HCT116 (cell line): ENCODE measurements around the gene ANKRD33. TPM values are rescaled to one million over a fixed set of nuclear protein-coding genes. Genes with fewer than 3 reads are reported as not detected.

Experiments
- ATAC-seq: fragments of 200-7000 bp; cut with Tn5 transposase; 2 replicates; pipeline ENCODE4 v1.9.1; 2020; ENCODE audit warnings: mild to moderate bottlenecking, moderate library complexity
- BruUV-seq: library from RNA; stranded (reverse); fragments of 400-500 nt; replicated peaks from 2 replicates; lab custom pipeline; 2021; lab: Mats Ljungman, UMichigan
- CTCF ChIA-PET: fragments of 300-600 bp; sonication (Branson Sonifier 250); formaldehyde crosslinking; loops from one replicate; lab custom pipeline; 2021; ENCODE audit warnings: antibody characterized with exemption; lab: Charles Lee
- POLR2A ChIA-PET: fragments of 300-600, 350-600 bp; sonication (Branson Sonifier 250); formaldehyde crosslinking; loops from one replicate; lab custom pipeline; 2021; ENCODE audit warnings: antibody characterized with exemption; lab: Charles Lee
- RAD21 ChIA-PET, 2 experiments: fragments of 300-600 bp; sonication (Branson Sonifier 250); formaldehyde crosslinking; loops; one replicate each; lab custom pipeline; 2023; ENCODE audit warnings: low total read pairs in 2 of 2; ENCODE audit not compliant: uncharacterized antibody in 2 of 2, unreplicated experiment in 2 of 2, low non-redundant PET in 1 of 2; lab: Charles Lee
- DNase-seq: peaks from one replicate; pipeline ENCODE4 v3.0.0-alpha.2; 2010; ENCODE audit warnings: low read depth, low spot score
- H2AFZ ChIP-seq: fragments of 200-600 bp; shearing (Covaris generic), sonication (generic); 2 replicates; pipeline ENCODE4 v1.6.1; 2017; ENCODE audit warnings: low read depth, mixed run types, mixed read lengths, antibody characterized with exemption, low read length; ENCODE audit not compliant: poor library complexity, severe bottlenecking
- H3K27ac ChIP-seq: 2 replicates; pipeline ENCODE4 v1.5.1; 2012; ENCODE audit warnings: low read depth, low read length
- H3K27me3 ChIP-seq: fragments of 200-600 bp; sonication (generic); 2 replicates; pipeline ENCODE4 v1.6.1; 2016; ENCODE audit warnings: mixed run types, low read length, mixed read lengths; ENCODE audit not compliant: insufficient read depth
- H3K36me3 ChIP-seq, 2 experiments: fragments of 200-500 bp in 1 of 2; fragments of 200-600 bp in 1 of 2; sonication (Bioruptor generic) in 1 of 2; sonication (generic) in 1 of 2; 2 replicates each; pipeline versions ENCODE4 v1.5.1 to v1.6.1; 2014 to 2016; ENCODE audit warnings: low read length in 2 of 2, inconsistent platforms in 1 of 2, mixed read lengths in 1 of 2, mixed run types in 1 of 2; ENCODE audit not compliant: insufficient read depth in 2 of 2, control insufficient read depth in 1 of 2
- H3K4me1 ChIP-seq, 2 experiments: fragments of 200-600 bp in 1 of 2; sonication (generic) in 1 of 2; 2 replicates each; pipeline versions ENCODE4 v1.5.1 to v1.6.1; 2012 to 2017; ENCODE audit warnings: low read length in 2 of 2, inconsistent platforms in 1 of 2, mild to moderate bottlenecking in 1 of 2, mixed read lengths in 1 of 2, mixed run types in 1 of 2, moderate library complexity in 1 of 2; ENCODE audit not compliant: insufficient read depth in 2 of 2, control insufficient read depth in 1 of 2
- H3K4me2 ChIP-seq: fragments of 200-600 bp; sonication (generic); 2 replicates; pipeline ENCODE4 v1.6.1; 2017; ENCODE audit warnings: mixed run types, low read length, mixed read lengths
- H3K4me3 ChIP-seq, 2 experiments: fragments of 200-600 bp in 1 of 2; sonication (generic) in 1 of 2; replicated peaks in 1 of 2; 2 replicates each; pipeline ENCODE4 v1.5.1; 2011 to 2016; ENCODE audit warnings: low read length in 2 of 2, control low read depth in 1 of 2, low read depth in 1 of 2, mild to moderate bottlenecking in 1 of 2, mixed read lengths in 1 of 2, mixed run types in 1 of 2
- H3K79me2 ChIP-seq: fragments of 200-600 bp; sonication (generic); 2 replicates; pipeline ENCODE4 v1.6.1; 2017; ENCODE audit warnings: mild to moderate bottlenecking, mixed run types, low read length, moderate library complexity, mixed read lengths; ENCODE audit not compliant: insufficient read depth
- H3K9ac ChIP-seq: fragments of 200-600 bp; sonication (generic); 2 replicates; pipeline ENCODE4 v1.6.1; 2016; ENCODE audit warnings: low read length, mixed read lengths
- H3K9me2 ChIP-seq: fragments of 200-600 bp; sonication (generic), shearing (Covaris generic); 2 replicates; pipeline ENCODE4 v1.6.1; 2017; ENCODE audit warnings: mixed run types, mild to moderate bottlenecking, moderate library complexity; ENCODE audit not compliant: insufficient read depth
- H3K9me3 ChIP-seq, 2 experiments: fragments of 200-500 bp in 1 of 2; fragments of 200-600 bp in 1 of 2; sonication (Bioruptor generic) in 1 of 2; sonication (generic) in 1 of 2; 2 replicates each; pipeline ENCODE4 v1.6.1; 2014 to 2017; ENCODE audit warnings: low read length in 2 of 2, mixed read lengths in 2 of 2, inconsistent platforms in 1 of 2, low read depth in 1 of 2, mild to moderate bottlenecking in 1 of 2, mixed run types in 1 of 2, moderate library complexity in 1 of 2; ENCODE audit not compliant: control insufficient read depth in 1 of 2, insufficient read depth in 1 of 2
- H4K20me1 ChIP-seq: fragments of 200-600 bp; sonication (generic), shearing (Covaris generic); 2 replicates; pipeline ENCODE4 v1.6.1; 2017; ENCODE audit warnings: mixed run types, mild to moderate bottlenecking, moderate library complexity; ENCODE audit not compliant: insufficient read depth
- ATF3 ChIP-seq: IDR thresholded peaks from 2 replicates; pipeline ENCODE4 v1.6.1; 2012
- CBX3 ChIP-seq: IDR thresholded peaks from 2 replicates; pipeline ENCODE4 v1.6.1; 2012; ENCODE audit warnings: low read depth
- CEBPB ChIP-seq: IDR thresholded peaks from 2 replicates; pipeline ENCODE4 v1.6.1; 2012; ENCODE audit warnings: low read depth
- CTCF ChIP-seq, 3 experiments: fragments of 200-600 bp in 1 of 3; sonication (generic) in 1 of 3; IDR thresholded peaks in 2 of 3; conservative IDR thresholded peaks in 1 of 3; 2 replicates each; pipeline ENCODE4 v1.5.1; 2012 to 2017; ENCODE audit warnings: low read depth in 2 of 3, low read length in 2 of 3, antibody characterized with exemption in 1 of 3, borderline replicate concordance in 1 of 3, control low read depth in 1 of 3, mild to moderate bottlenecking in 1 of 3, mixed read lengths in 1 of 3, mixed run types in 1 of 3, moderate library complexity in 1 of 3; ENCODE audit not compliant: insufficient read depth in 1 of 3
- EGR1 ChIP-seq: IDR thresholded peaks from 2 replicates; pipeline ENCODE4 v1.6.1; 2012; ENCODE audit warnings: low read depth
- EZH2phosphoT487 ChIP-seq: fragments of 200-600 bp; IDR thresholded peaks from 2 replicates; pipeline ENCODE4 v1.6.1; 2018; ENCODE audit warnings: antibody characterized with exemption, borderline replicate concordance
- POLR2A ChIP-seq: IDR thresholded peaks from 2 replicates; pipeline ENCODE4 v1.7.0; 2011; ENCODE audit warnings: borderline replicate concordance; ENCODE audit not compliant: insufficient read depth, insufficient read length; ENCODE audit errors: extremely low read depth
- RAD21 ChIP-seq: IDR thresholded peaks from 2 replicates; pipeline ENCODE4 v1.6.1; 2012; ENCODE audit warnings: low read depth, mild to moderate bottlenecking
- SP1 ChIP-seq: IDR thresholded peaks from 2 replicates; pipeline ENCODE4 v1.6.1; 2012; ENCODE audit warnings: low read depth
- TCF7L2 ChIP-seq: IDR thresholded peaks from 2 replicates; pipeline ENCODE4 v1.7.0; 2011; ENCODE audit warnings: borderline replicate concordance, inconsistent platforms; ENCODE audit not compliant: insufficient read depth, insufficient read length; ENCODE audit errors: extremely low read depth
- YY1 ChIP-seq: IDR thresholded peaks from 2 replicates; pipeline ENCODE4 v1.6.1; 2011; ENCODE audit warnings: low read length, low read depth, moderate library complexity, mild to moderate bottlenecking; ENCODE audit not compliant: insufficient replicate concordance; ENCODE audit errors: extremely low read depth
- ZFX ChIP-seq: fragments of 450-650 bp; IDR thresholded peaks from 2 replicates; pipeline ENCODE4 v1.6.1; 2017
- intact Hi-C: fragments of 100-400 bp; cut with micrococcal nuclease; formaldehyde crosslinking; loops from 2 replicates; pipeline ENCODE4 v1.10.0; 2022
- total RNA-seq: library from RNA; stranded (reverse); gene quantifications from one replicate; pipeline ENCODE4 v1.2.1, GENCODE V29; 2021; ENCODE audit not compliant: unreplicated experiment
- TF ChIP-seq, protein P1 (sequence below): IDR thresholded peaks from 2 replicates; pipeline ENCODE4 v1.6.1; 2011; ENCODE audit warnings: mild to moderate bottlenecking, low read length, moderate library complexity; ENCODE audit not compliant: insufficient replicate concordance; ENCODE audit errors: extremely low read depth
- TF ChIP-seq, protein P2 (sequence below): IDR thresholded peaks from 2 replicates; pipeline ENCODE4 v1.6.1; 2012

The ANKRD33 gene
- total RNA-seq, 1 experiment from 2014 or later: not detected

DNA sequence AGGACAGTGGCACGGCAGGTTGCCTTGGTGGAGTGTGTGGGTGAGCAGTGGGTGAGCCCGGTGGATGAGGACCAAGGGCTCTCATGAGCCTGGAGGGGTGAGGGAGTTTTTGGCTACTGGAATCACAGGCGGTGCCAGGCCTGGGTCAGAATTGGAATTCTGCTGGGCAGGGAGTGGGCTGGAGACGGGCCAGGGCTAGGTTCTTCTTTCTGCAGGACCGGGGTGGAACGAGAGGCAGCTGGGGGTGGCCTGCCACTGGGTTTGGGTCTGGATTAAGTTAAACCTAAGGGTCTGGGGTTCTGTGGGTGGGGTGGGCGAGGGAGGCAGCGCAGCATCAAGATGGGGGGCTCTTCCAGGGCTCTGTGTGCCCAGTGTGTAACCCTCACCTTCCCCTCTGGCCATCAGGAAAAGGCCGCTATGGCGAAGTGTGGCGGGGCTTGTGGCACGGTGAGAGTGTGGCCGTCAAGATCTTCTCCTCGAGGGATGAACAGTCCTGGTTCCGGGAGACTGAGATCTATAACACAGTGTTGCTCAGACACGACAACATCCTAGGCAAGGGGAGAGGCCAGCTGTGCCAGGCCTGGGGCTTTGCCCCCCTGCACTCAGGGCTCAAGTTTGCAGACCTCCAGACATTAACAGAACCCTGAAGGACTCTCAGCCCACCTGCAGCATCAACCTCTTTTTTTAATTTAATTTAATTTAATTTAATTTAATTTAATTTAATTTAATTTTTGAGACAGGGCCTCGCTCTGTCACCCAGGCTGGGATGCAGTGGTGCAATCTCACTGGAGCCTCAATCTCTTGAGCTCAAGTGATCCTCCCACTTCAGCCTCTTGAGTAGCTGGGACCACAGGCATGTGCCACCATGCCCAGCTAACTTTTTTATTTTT lies 26.4 kb downstream of the ANKRD33 start:
- Histone ChIP-seq H2AFZ (no peak overlapping the region), H3K4me1 (peaks cover 8 to 21% of the 10 kb centered on the region in 2 experiments), H3K4me2 (no peak overlapping the region), H3K79me2 (no peaks in the 10 kb centered on the region), H3K4me3 (no peak overlapping the region), H3K27ac (no peak overlapping the region), H3K9me2 (no peaks in the 10 kb centered on the region), H4K20me1 (no peaks in the 10 kb centered on the region), H3K36me3 (no peaks in the 10 kb centered on the region), H3K27me3 (no peaks in the 10 kb centered on the region), H3K9ac (no peak overlapping the region), H3K9me3 (no peaks in the 10 kb centered on the region)
- ChIA-PET RAD21 (no interaction called here), POLR2A (no interaction called here), CTCF (interaction anchor here (0.8 kb wide), 1 partner anchor 9 kb away, joined by 3 read pairs; no protein-coding TSS in a partner anchor)
- no peak for ATAC-seq
- intact Hi-C loops: no loop called here
- BruUV-seq: no TSS peak
- TF ChIP-seq YY1: no peak
- DNase-seq: no peak

- H3K4me2 ChIP-seq: no peak overlapping the region
- DNase-seq (no peak), ATAC-seq (no peak)
- RAD21 ChIA-PET: no interaction called here
- BruUV-seq: no TSS peak
- H3K27ac ChIP-seq: no peak overlapping the region
- peaks cover 8 to 21% of the 10 kb centered on the region in 2 experiments for H3K4me1 ChIP-seq
- no peaks in the 10 kb centered on the region for H4K20me1 ChIP-seq
- H3K36me3 ChIP-seq: no peaks in the 10 kb centered on the region
- no peaks in the 10 kb centered on the region for H3K9me3 ChIP-seq
- H3K9me2 ChIP-seq: no peaks in the 10 kb centered on the region
- no peaks in the 10 kb centered on the region for H3K27me3 ChIP-seq
- H3K79me2 ChIP-seq: no peaks in the 10 kb centered on the region
- no peak overlapping the region for H3K4me3 ChIP-seq
- intact Hi-C loops: no loop called here
- TF ChIP-seq CBX3 (no peak), TCF7L2 (no peak), EZH2phosphoT487 (no peak), ZFX (no peak), SP1 (no peak), POLR2A (no peak), CEBPB (no peak), RAD21 (no peak), EGR1 (no peak), ATF3 (no peak), CTCF (IDR thresholded peaks at IDR 0.05 in 2 of 3, conservative IDR thresholded peaks at IDR 0.05 in 1 of 3; ENCODE audit: borderline replicate concordance in 1 of 3, insufficient read depth in 1 of 3, low read depth in 2 of 3, low read length in 2 of 3) (no peak)
- TF ChIP-seq, protein P1, sequence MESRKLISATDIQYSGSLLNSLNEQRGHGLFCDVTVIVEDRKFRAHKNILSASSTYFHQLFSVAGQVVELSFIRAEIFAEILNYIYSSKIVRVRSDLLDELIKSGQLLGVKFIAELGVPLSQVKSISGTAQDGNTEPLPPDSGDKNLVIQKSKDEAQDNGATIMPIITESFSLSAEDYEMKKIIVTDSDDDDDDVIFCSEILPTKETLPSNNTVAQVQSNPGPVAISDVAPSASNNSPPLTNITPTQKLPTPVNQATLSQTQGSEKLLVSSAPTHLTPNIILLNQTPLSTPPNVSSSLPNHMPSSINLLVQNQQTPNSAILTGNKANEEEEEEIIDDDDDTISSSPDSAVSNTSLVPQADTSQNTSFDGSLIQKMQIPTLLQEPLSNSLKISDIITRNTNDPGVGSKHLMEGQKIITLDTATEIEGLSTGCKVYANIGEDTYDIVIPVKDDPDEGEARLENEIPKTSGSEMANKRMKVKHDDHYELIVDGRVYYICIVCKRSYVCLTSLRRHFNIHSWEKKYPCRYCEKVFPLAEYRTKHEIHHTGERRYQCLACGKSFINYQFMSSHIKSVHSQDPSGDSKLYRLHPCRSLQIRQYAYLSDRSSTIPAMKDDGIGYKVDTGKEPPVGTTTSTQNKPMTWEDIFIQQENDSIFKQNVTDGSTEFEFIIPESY: no peak
- TF ChIP-seq, protein P2, sequence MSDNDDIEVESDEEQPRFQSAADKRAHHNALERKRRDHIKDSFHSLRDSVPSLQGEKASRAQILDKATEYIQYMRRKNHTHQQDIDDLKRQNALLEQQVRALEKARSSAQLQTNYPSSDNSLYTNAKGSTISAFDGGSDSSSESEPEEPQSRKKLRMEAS: no peak
- no peak overlapping the region for H2AFZ ChIP-seq
- no peak overlapping the region for H3K9ac ChIP-seq
- POLR2A ChIA-PET: no interaction called here
- CTCF ChIA-PET: interaction anchor here (0.8 kb wide), 1 partner anchor 8 kb away, joined by 3 read pairs; no protein-coding TSS in a partner anchor
Observed at GRCh38 chr12:51915003-51915625, 27.2 kb downstream of the ANKRD33 start.
